ENCODE results near the gene STRA8. TPM values are rescaled to one million over a fixed set of nuclear protein-coding genes. Genes with fewer than 3 reads are reported as not detected.

The STRA8 gene
- total and polyA plus RNA-seq, 2 of the 13 experiments (the other 11 are each of a cell fraction or from before 2014, with no cell fraction given), result not detected

- TF ChIP-seq ARID4A (CRISPR knock-in tag; IDR thresholded peaks at IDR 0.05; ENCODE audit: borderline replicate concordance) (peak; percentile 52; the same call in 1 of the 2 replicates), FOXP4 (CRISPR knock-in tag; IDR thresholded peaks at IDR 0.05) (peak; percentile 31; the same call in 1 of the 2 replicates), HNF4G (IDR thresholded peaks at IDR 0.05; ENCODE audit: borderline replicate concordance, low read depth, low read length) (no peak), HNF4G (CRISPR knock-in tag; IDR thresholded peaks at IDR 0.05; ENCODE audit: borderline replicate concordance, low read depth) (no peak), ZFY (CRISPR knock-in tag; IDR thresholded peaks at IDR 0.05) (peak; percentile 38; the same call in 1 of the 2 replicates), EP300 (IDR thresholded peaks at IDR 0.05; ENCODE audit: low read depth in 2 of 2, low read length in 2 of 2) (0 out of 4 replicates have a peak, but pooled peaks of 1 of the 2 experiments have one; percentile 11), EP300 (CRISPR knock-in tag; IDR thresholded peaks at IDR 0.05; ENCODE audit: borderline replicate concordance) (no peak), MLX (CRISPR knock-in tag; IDR thresholded peaks at IDR 0.05) (no peak), ATF3 (CRISPR knock-in tag; IDR thresholded peaks at IDR 0.05) (peak; percentile 75), ZFX (CRISPR knock-in tag; IDR thresholded peaks at IDR 0.05; ENCODE audit: low read depth) (peak; percentile 51)
Observed at GRCh38 chr7:135217645-135218509, 15.8 kb upstream of the STRA8 start (continued).
